ENCODE measurements around the gene TBC1D8. TPM values are rescaled to one million over a fixed set of nuclear protein-coding genes. Genes with fewer than 3 reads are reported as not detected.

Gene TBC1D8
- total RNA-seq, 1 donor from 2014 or later, result 62.4 TPM

GRCh38 chr2:100980046-100980445, 171.1 kb downstream of the TBC1D8 start:
- DNase-seq (ENCODE audit: low read depth in 2 of 2), result no peak

DNA sequence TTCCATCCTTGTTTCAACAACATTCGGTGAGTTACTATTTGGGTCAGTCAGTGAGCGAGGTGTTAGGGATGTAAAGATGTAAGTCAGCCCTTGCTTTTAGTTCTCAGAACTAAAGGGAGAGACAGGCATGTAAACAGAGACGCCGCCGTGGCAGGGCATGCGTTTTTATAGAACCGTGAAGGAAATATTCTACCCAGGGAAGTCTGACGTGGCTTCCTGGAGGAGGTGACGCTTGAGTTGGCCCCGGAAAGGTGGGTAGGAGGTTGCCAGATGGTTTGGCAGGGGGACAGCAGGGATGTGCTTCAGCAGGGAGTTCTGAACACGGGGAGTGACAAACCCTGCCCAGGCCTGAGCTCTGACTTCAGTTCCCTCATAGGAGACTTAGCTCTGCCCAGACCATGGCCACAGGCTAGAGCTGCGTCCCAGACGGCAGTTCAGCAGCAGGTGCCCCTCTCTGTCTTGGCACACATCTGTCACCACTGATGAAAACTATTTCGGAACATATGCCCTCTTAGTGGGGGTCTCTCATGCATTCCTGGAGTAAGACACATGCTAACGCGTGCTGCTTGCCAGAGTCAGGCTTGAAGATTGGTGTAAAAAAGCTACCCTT, 172.5 kb downstream of the TBC1D8 start:
- peak; percentile 70 to 82 for DNase-seq (ENCODE audit: low read depth in 2 of 2)

- DNase-seq (ENCODE audit: low read depth in 2 of 2), result no peak
Observed at GRCh38 chr2:100977511-100977910, 173.7 kb downstream of the TBC1D8 start.

DNA sequence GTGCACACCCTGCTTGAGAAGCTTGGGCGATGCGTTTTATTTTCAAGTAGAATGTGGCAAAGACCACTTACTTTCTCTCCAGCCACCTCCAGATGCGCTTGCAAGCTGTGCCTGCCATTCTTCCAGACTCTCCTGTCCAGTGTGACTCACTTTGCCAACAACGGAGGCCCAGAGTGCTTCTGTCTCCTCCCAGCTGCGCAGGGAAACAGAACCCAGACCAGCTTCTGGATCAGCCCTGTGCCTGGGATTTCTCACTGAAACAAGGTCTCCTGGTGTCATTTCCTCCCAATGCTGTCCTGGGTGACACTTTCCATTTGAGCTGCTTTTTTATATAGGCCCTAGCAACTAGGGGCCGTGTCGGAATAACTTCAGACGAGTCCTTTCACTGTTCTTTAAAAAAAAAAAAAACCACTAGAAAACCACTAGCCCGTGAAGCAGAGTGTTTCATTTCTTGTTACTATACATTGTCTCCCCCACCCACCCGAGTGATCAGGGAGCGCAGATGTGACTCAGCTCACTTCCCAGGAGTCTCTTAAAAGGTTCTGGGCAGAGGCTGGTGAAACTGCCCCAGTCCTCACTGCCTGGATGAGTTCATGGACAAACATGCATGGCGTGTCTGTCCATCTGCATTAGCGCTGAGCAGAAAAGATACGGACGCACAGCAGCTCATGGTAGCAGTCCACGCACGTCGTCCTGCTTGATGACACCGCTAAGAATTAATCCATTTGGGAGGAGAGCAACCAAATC, 174.4 kb downstream of the TBC1D8 start:
- DNase-seq (ENCODE audit: low read depth in 2 of 2), result no peak

DNA sequence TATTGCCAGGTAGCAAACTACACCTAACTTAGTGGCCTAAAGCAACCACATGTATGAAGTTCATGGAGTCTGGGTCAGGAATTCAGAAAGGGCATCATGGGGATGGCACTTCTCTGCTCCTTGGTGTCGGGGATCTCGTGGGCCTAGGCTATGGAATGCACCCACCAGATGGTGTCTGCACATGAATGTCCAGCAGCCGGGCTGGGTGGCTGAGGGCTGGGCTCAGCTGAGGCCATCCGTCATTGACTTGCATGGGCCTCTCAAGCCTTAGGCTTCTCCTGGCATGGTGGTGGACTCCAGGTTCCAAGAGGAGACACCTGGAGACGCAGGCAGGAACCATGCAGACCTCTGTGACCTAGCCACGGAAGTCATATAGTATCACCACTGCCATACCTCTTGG, 175.1 kb downstream of the TBC1D8 start:
- DNase-seq (ENCODE audit: low read depth in 2 of 2), result no peak

GRCh38 chr2:100975521-100975785, 175.7 kb downstream of the TBC1D8 start:
- no peak for DNase-seq (ENCODE audit: low read depth in 2 of 2)

DNA sequence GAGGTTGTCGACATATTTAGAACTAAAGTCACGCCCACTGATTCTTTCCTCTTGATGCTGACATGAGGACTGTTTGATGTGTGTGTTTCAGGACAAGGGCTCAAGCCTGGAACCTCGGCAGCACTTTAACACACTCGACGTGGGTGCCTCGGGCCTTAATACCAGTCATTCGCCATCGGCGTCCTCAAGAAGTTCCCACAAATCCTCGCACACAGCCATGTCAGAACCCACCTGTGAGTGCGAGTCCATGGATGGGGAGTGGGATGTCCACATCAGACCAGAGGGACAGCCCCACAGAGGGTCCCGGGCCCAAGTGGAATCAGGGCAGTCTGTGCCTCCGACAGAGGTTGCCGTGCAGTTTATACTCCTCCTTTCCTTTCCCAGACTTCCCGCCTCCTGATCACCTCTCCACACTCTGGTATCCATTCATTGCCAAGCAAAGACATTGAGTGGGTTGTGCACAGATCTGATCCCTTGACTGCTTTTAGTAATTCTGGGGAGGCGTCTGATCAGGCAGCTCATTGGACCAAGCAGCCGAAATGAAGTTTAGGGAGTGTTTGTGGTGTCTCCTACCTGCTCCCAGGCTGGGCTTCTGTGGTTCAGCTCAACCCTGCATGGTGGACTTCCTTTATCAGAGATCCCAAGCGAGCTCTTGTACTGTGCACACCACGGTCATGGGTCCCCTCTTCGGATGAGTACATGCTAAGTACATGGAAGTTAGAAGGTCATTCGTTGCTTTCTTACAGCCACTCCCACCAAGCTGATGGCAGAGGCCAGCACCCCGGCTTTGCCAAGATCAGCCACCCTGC, 176.3 kb downstream of the TBC1D8 start:
- no peak for DNase-seq (ENCODE audit: low read depth in 2 of 2)

DNA sequence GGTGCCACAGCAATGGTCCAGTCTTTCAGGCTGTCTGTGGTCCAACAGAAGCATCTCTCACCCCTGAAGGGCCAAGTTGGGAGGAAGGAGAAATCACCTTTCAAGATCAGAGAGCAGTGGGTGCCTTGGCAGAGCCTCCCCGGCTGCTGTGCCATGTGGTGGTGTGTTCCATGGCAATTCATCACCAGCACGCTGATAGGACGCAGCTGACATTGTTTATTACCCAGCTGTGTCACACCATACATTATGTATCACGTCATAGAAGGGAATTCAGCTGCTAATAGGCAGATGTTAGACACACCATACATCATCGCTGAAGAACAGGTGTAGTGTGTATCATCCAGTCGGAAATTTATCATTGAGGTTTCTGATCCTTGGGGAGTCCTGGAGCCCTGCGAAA, 178.7 kb downstream of the TBC1D8 start:
- no peak for DNase-seq (ENCODE audit: low read depth in 2 of 2)

- no peak for DNase-seq (ENCODE audit: low read depth in 2 of 2)
Observed at GRCh38 chr2:100971221-100971620, 180.0 kb downstream of the TBC1D8 start.

DNA sequence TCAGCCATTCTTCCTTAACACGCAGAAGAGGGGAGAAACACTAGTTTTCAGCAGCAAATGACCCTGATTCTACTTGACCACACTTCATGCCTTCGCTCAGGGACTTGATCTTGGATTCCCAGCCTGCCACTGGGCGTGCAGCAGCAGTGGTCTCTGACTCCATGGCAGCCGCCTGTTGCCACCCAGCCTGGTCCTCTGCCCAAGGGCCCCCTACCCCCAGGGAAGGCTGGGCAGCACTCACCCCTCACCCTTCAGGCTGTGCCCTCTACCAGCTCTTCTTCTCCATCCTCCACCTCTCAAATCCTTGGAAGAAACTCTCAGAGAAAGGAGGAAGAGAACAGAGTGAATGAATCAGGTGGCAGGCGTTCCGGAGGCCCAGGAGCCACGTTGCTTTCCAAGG, 181.2 kb downstream of the TBC1D8 start:
- no peak for DNase-seq (ENCODE audit: low read depth in 2 of 2)

GRCh38 chr2:100968146-100969145, 182.7 kb downstream of the TBC1D8 start:
- no peak for DNase-seq (ENCODE audit: low read depth in 2 of 2)

DNA sequence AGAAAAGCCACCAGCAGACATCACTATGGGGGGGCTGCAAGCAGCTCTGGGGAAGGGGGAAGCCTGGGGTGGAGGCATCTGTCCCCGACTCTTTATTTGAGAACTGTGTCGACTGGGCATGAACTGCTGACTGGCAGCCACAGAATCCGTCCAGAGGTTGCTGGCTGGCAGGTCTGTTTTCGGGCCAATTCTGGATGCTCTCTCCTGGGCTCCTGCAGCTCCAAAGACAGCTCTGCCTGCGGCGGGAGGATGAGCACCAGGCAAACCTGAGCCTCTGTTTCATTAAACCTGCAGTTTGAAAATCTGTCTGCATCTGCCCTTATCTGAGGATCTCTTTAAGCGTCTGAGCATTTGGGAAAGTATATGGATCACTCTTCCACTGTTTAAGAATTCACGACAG, 183.5 kb downstream of the TBC1D8 start:
- DNase-seq (ENCODE audit: low read depth in 2 of 2), result no peak

- no peak for DNase-seq (ENCODE audit: low read depth in 2 of 2)
Observed at GRCh38 chr2:100965596-100965995, 185.6 kb downstream of the TBC1D8 start.

DNA sequence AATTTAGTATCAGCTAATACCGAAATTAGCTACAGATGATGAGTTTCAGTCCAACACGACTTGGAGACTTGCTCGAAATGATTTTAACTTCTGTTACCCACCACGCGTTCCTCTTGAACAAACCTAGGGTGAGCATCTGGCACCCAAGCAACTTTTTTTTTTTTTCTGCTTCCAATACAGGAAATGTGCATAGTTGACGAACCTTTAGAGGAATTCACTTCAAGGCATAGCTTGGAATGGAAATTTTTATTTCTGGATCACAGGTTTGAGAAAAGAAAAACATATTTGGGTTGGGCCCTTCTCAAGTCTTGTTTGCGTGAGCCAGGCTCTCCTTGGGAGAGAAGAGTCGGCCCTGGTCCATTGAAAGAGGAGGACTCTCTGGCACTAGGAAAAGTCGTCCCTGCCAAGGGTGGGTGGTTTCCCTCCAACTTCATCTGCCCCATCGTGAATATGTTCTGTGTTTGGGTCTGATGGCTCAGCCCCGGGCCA, 186.5 kb downstream of the TBC1D8 start:
- DNase-seq (ENCODE audit: low read depth in 2 of 2), result no peak

- no peak for DNase-seq (ENCODE audit: low read depth in 2 of 2)
Observed at GRCh38 chr2:100964222-100964621, 187.0 kb downstream of the TBC1D8 start.

DNA sequence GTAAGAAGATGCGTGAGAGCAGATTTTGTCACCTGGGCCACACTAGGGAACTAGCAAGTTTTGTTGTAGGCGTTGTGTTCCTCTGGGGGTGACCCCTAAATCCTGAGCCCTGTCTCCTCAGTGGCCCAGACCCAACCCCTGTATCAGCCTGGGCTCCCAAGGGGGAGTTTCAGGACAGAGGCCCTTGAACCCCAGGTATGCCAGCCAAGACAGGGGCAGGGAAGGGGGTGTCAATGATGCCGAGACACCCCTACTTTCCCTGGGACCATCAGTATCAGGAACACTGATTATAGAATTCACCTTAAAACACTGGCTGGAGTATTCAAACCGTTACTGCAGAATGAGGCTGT, 188.2 kb downstream of the TBC1D8 start:
- no peak for DNase-seq (ENCODE audit: low read depth in 2 of 2)

DNA sequence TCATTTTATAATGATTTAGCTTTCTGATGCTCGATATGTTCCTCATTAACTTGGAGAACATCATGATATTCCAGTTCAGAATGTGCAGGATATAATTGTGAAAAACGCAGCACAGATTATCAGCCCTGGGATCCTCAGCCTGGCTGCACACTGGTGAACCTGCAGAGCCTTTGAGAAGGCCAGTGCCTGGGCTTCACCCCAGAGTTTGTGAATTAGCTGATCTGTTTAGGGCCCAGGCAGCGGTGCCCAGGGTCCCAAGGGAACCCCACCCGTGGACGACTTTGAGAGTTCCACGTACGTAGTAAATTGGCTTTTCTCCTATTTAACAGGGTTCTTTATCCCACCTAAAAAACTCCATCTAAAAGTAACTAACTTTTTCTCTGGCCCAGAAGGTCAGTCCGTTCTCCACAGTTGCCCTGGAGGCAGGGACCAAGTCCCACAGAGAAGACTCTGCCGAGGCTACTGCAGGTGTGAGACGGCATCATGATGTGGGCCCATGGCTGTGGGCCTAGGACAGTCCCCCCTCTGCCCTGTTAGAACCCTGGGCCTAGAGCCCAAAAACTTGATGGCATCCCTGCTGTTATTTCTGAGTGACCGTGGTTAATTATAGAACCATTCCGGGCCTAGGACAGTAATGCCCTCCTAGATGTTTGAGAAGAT, 188.7 kb downstream of the TBC1D8 start:
- DNase-seq (ENCODE audit: low read depth in 2 of 2), result no peak

- DNase-seq (ENCODE audit: low read depth in 2 of 2), result no peak
Observed at GRCh38 chr2:100960688-100961087, 190.5 kb downstream of the TBC1D8 start.

DNA sequence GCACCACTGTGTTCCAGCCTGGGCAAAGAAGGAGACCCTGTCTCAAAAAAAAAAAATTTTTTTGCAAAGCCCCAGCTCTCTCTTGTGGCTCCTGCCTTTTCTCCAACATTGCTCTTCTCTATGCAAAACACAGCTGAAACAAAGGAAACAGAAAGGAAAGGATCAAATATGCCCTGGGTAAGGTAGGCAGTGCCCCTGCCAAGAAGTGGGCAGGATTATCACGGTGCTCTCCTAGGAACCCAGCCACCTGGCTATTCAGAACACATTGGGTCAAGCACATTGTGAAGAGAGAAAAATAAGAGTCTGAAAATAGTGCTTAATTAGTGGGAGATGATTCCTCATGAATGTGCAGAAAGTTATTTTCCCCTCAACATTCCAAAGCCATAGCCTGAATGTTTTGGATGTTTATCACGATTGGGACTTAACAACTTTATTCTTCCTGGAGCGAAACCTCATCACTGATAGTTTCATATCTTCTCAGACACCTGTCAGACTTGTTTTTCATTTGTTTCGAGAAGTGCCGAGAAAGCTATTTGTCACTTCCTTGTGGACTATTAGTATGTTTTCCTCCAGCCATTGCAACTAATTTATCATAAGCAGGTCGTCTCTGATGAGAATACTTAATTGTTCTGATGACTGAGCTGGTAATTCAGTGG, 191.8 kb downstream of the TBC1D8 start:
- peak in 1 of 2 donors; percentile 37 for DNase-seq (ENCODE audit: low read depth in 2 of 2)

DNA sequence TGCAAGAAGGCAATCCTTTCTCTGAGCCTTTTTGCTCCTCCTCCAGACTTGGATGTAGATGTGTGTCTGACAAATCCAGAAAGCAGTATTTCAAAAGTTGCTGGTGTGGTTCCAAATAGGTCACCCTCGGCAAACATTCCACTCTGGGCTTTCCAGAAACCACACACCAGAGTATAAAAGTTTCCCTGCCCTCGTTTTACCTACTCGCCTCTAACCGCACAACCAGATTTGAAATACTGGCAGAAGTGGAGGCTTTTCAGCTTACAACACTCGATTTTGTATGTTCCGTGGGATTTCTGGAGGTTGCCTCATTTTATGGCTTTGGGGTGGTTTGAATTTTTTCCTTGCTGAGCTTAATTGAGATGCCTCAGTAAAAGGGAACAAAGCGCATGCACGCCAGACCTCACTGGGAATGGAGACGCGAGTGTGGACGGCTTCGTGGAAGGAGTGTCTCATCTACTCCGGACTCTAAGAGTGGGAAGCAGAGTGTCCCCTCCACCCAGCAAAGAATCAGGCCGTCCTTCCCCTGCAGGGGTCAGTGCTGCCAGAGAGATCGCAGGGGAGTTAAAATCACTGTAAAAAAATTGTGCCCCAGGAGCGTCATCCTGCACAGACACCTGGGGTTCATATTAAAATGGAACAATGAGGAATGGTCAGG, 193.1 kb downstream of the TBC1D8 start:
- DNase-seq (ENCODE audit: low read depth in 2 of 2), result no peak
